Measurements from ENCODE around the gene GASK1A. TPM values are rescaled to one million over a fixed set of nuclear protein-coding genes. Genes with fewer than 3 reads are reported as not detected.

GASK1A gene
- total and polyA plus RNA-seq, 2 donors (not counting 3 experiments of a cell fraction or from before 2014, with no cell fraction given): 0.04 TPM; not detected in 1

GRCh38 chr3:43014241-43014640, 35.1 kb downstream of the GASK1A start:
- BruUV-seq (replicated peaks): no TSS peak
- no peak overlapping the region for H3K27ac ChIP-seq (ENCODE audit: insufficient read depth, low read depth, low read length)
- H3K4me2 ChIP-seq (ENCODE audit: insufficient read depth, low read length): no peak overlapping the region
- no peaks in the 10 kb centered on the region for H3K27me3 ChIP-seq (ENCODE audit: control insufficient read depth in 2 of 2, insufficient read depth in 2 of 2, low read length in 2 of 2)
- H3K9ac ChIP-seq (replicated peaks; ENCODE audit: extremely low read depth, insufficient read depth, low read length): no peak overlapping the region
- H4K20me1 ChIP-seq (replicated peaks; ENCODE audit: control insufficient read depth, extremely low read depth, insufficient read depth, low read length): no peaks in the 10 kb centered on the region
- dilution Hi-C loops (cut with MboI; ENCODE audit: extremely low pct_ligation_motif_present, low sequenced_read_pairs) (no loop called here), intact Hi-C loops (cut with micrococcal nuclease) (no loop called here)
- POLR2A ChIA-PET: no interaction called here
- no peak overlapping the region for H3K4me3 ChIP-seq (replicated peaks in 1 of 3; ENCODE audit: insufficient read depth in 1 of 3, low read depth in 1 of 3, low read length in 3 of 3)
- no peak overlapping the region for H2AFZ ChIP-seq (ENCODE audit: low read depth, low read length)
- TF ChIP-seq GATA2 (IDR thresholded peaks at IDR 0.05; ENCODE audit: insufficient read depth, insufficient read length, low read depth, low read length): no peak
- no peak for TF ChIP-seq MYC (IDR thresholded peaks at IDR 0.05; ENCODE audit: low read depth, low read length)
- no peak for FAIRE-seq
- H3K9me3 ChIP-seq (replicated peaks; ENCODE audit: control insufficient read depth, insufficient read depth, low read length): no peaks in the 10 kb centered on the region
- no peaks in the 10 kb centered on the region for H3K9me1 ChIP-seq (replicated peaks; ENCODE audit: control insufficient read depth, extremely low read depth, insufficient read depth, low read length)
- no peak for DNase-seq (ENCODE audit: low read depth, low spot score)
- H3K36me3 ChIP-seq (ENCODE audit: control insufficient read depth in 2 of 2, extremely low read depth in 1 of 2, insufficient read depth in 2 of 2, low read length in 2 of 2): no peaks in the 10 kb centered on the region
- H3K79me2 ChIP-seq (ENCODE audit: control insufficient read depth, insufficient read depth, low read length): no peaks in the 10 kb centered on the region
- CTCF ChIA-PET: no interaction called here
- no peaks in the 10 kb centered on the region for H3K4me1 ChIP-seq (ENCODE audit: control insufficient read depth, extremely low read depth, insufficient read depth, low read length)

- no peaks in the 10 kb centered on the region for H3K9me3 ChIP-seq (replicated peaks; ENCODE audit: control insufficient read depth, insufficient read depth, low read length)
- no peaks in the 10 kb centered on the region for H4K20me1 ChIP-seq (replicated peaks; ENCODE audit: control insufficient read depth, extremely low read depth, insufficient read depth, low read length)
- FAIRE-seq: no peak
- no peak overlapping the region for H2AFZ ChIP-seq (ENCODE audit: low read depth, low read length)
- no peak for DNase-seq (ENCODE audit: low read depth, low spot score)
- H3K4me3 ChIP-seq (replicated peaks in 1 of 3; ENCODE audit: insufficient read depth in 1 of 3, low read depth in 1 of 3, low read length in 3 of 3): no peak overlapping the region
- no peak overlapping the region for H3K4me2 ChIP-seq (ENCODE audit: insufficient read depth, low read length)
- CTCF ChIA-PET: no interaction called here
- no peaks in the 10 kb centered on the region for H3K4me1 ChIP-seq (ENCODE audit: control insufficient read depth, extremely low read depth, insufficient read depth, low read length)
- POLR2A ChIA-PET: no interaction called here
- TF ChIP-seq FOS (IDR thresholded peaks at IDR 0.05; ENCODE audit: borderline replicate concordance, insufficient read depth, low read length) (no peak), POLR2A (IDR thresholded peaks at IDR 0.05; ENCODE audit: low read depth, low read length) (no peak), JUN (IDR thresholded peaks at IDR 0.05; ENCODE audit: borderline replicate concordance, insufficient read depth, insufficient read length, low read depth) (no peak), EZH2 (IDR thresholded peaks at IDR 0.05; ENCODE audit: borderline replicate concordance, low read depth, low read length, severe bottlenecking) (no peak), MYC (IDR thresholded peaks at IDR 0.05; ENCODE audit: low read depth, low read length) (no peak), MAX (IDR thresholded peaks at IDR 0.05; ENCODE audit: insufficient read depth, insufficient read length) (no peak), CTCF (IDR thresholded peaks at IDR 0.05; ENCODE audit: extremely low read depth in 1 of 2, insufficient read depth in 1 of 2, low read depth in 1 of 2, low read length in 2 of 2) (no peak), GATA2 (IDR thresholded peaks at IDR 0.05; ENCODE audit: insufficient read depth, insufficient read length, low read depth, low read length) (no peak), POLR2AphosphoS5 (IDR thresholded peaks at IDR 0.05; ENCODE audit: insufficient read depth, low read depth, low read length) (no peak)
- no TSS peak for BruUV-seq (replicated peaks)
- H3K27ac ChIP-seq (ENCODE audit: insufficient read depth, low read depth, low read length): no peak overlapping the region
- H3K36me3 ChIP-seq (ENCODE audit: control insufficient read depth in 2 of 2, extremely low read depth in 1 of 2, insufficient read depth in 2 of 2, low read length in 2 of 2): no peaks in the 10 kb centered on the region
- H3K27me3 ChIP-seq (ENCODE audit: control insufficient read depth in 2 of 2, insufficient read depth in 2 of 2, low read length in 2 of 2): no peaks in the 10 kb centered on the region
- no peaks in the 10 kb centered on the region for H3K9me1 ChIP-seq (replicated peaks; ENCODE audit: control insufficient read depth, extremely low read depth, insufficient read depth, low read length)
- no peaks in the 10 kb centered on the region for H3K79me2 ChIP-seq (ENCODE audit: control insufficient read depth, insufficient read depth, low read length)
- H3K9ac ChIP-seq (replicated peaks; ENCODE audit: extremely low read depth, insufficient read depth, low read length): no peak overlapping the region
- intact Hi-C loops (cut with micrococcal nuclease) (no loop called here), dilution Hi-C loops (cut with MboI; ENCODE audit: extremely low pct_ligation_motif_present, low sequenced_read_pairs) (no loop called here)
Measured at GRCh38 chr3:43014956-43015355, 35.8 kb downstream of the GASK1A start.

Data from endothelial cell of umbilical vein (primary cell).